ENCODE measurements around the gene PTX3.

GRCh38 chr3:157388976-157389375, 47.7 kb upstream of the PTX3 start:
- TF ChIP-seq CTCF (conservative IDR thresholded peaks at IDR 0.05; ENCODE audit: low read length): no peak
- TF ChIP-seq EZH2phosphoT487 (IDR thresholded peaks at IDR 0.05; ENCODE audit: borderline replicate concordance): no peak
